ENCODE measurements around the gene MIOS.

DNA sequence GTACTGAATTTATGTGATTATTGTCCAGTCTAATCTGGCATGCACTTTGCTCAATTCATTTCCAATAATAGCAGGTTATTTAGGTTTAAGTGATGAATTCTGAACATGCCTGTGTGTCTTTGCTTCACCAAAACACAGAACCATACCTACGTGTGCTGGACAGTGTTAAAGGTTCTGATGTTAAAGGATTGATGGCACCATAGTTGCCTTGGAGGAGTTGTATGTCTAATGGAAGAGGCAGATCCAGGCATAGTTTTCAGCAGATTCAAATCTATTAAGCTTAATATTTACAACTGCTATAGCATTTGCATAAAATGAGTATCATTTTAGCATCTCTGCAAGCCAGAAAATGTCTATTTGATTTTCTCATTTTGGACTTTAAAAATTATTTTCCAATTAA is 45.8 kb downstream of the MIOS start:
- TF ChIP-seq POLR2A (IDR thresholded peaks at IDR 0.05; ENCODE audit: low read depth, low read length) (no peak), MXI1 (IDR thresholded peaks at IDR 0.05; ENCODE audit: borderline replicate concordance, low read depth, low read length) (no peak)
- TF ChIP-seq, protein P1, sequence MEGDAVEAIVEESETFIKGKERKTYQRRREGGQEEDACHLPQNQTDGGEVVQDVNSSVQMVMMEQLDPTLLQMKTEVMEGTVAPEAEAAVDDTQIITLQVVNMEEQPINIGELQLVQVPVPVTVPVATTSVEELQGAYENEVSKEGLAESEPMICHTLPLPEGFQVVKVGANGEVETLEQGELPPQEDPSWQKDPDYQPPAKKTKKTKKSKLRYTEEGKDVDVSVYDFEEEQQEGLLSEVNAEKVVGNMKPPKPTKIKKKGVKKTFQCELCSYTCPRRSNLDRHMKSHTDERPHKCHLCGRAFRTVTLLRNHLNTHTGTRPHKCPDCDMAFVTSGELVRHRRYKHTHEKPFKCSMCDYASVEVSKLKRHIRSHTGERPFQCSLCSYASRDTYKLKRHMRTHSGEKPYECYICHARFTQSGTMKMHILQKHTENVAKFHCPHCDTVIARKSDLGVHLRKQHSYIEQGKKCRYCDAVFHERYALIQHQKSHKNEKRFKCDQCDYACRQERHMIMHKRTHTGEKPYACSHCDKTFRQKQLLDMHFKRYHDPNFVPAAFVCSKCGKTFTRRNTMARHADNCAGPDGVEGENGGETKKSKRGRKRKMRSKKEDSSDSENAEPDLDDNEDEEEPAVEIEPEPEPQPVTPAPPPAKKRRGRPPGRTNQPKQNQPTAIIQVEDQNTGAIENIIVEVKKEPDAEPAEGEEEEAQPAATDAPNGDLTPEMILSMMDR (conservative IDR thresholded peaks at IDR 0.05; ENCODE audit: low read depth, low read length), result no peak
